Neural progenitor cell (in vitro differentiated cells): ENCODE results near the gene CADPS.

Experiments
- EZH2 ChIP-seq: fragments of 200-600 bp; sonication (generic); IDR thresholded peaks from 2 replicates; pipeline ENCODE4 v1.6.1; 2017; ENCODE audit warnings: antibody characterized with exemption, mild to moderate bottlenecking, moderate library complexity
- TF ChIP-seq, protein P1 (sequence below): fragments of 200-600 bp; sonication (generic); IDR thresholded peaks from 2 replicates; pipeline ENCODE4 v1.5.1; 2017; ENCODE audit warnings: antibody characterized with exemption, mild to moderate bottlenecking

- TF ChIP-seq, protein P1, sequence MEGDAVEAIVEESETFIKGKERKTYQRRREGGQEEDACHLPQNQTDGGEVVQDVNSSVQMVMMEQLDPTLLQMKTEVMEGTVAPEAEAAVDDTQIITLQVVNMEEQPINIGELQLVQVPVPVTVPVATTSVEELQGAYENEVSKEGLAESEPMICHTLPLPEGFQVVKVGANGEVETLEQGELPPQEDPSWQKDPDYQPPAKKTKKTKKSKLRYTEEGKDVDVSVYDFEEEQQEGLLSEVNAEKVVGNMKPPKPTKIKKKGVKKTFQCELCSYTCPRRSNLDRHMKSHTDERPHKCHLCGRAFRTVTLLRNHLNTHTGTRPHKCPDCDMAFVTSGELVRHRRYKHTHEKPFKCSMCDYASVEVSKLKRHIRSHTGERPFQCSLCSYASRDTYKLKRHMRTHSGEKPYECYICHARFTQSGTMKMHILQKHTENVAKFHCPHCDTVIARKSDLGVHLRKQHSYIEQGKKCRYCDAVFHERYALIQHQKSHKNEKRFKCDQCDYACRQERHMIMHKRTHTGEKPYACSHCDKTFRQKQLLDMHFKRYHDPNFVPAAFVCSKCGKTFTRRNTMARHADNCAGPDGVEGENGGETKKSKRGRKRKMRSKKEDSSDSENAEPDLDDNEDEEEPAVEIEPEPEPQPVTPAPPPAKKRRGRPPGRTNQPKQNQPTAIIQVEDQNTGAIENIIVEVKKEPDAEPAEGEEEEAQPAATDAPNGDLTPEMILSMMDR: no peak
- TF ChIP-seq EZH2: no peak
These were observed 196.4 kb downstream of the CADPS start for GRCh38 chr3:62678841-62679240.
